GM18868 (cell line): ENCODE results near the gene AGBL5.

Experiments
- ATAC-seq: cut with Tn5 transposase; IDR thresholded peaks from one replicate; pipeline ENCODE4 v1.9.1; 2021; ENCODE audit warnings: mild to moderate bottlenecking, moderate library complexity; ENCODE audit not compliant: unreplicated experiment

AGBL5 gene

GRCh38 chr2:27050996-27051901 is at the start of gene AGBL5:
Gene AGBL5, plus strand, starts transcription at chr2:27051668. Its CDS starts 1,291 bp downstream, at chr2:27052959.
- ATAC-seq = peak; percentile 67

GRCh38 chr2:27001950-27002349 is 49.5 kb upstream of the AGBL5 start:
- no peak for ATAC-seq

GRCh38 chr2:27003007-27003406 is 48.5 kb upstream of the AGBL5 start:
- ATAC-seq = no peak

- no peak for ATAC-seq
Measured at GRCh38 chr2:27003857-27004256, 47.6 kb upstream of the AGBL5 start.

- no peak for ATAC-seq
Measured at GRCh38 chr2:27006602-27007415, 44.7 kb upstream of the AGBL5 start.

- ATAC-seq = no peak
Measured at GRCh38 chr2:27007416-27008374, 43.8 kb upstream of the AGBL5 start.

- ATAC-seq = no peak
Measured at GRCh38 chr2:27008678-27009077, 42.8 kb upstream of the AGBL5 start.

- no peak for ATAC-seq
Measured at GRCh38 chr2:27009083-27009482, 42.4 kb upstream of the AGBL5 start.

- ATAC-seq = no peak
Measured at GRCh38 chr2:27009716-27010115, 41.8 kb upstream of the AGBL5 start.

- ATAC-seq = no peak
Measured at GRCh38 chr2:27010139-27010538, 41.3 kb upstream of the AGBL5 start.

GRCh38 chr2:27013738-27014137 is 37.7 kb upstream of the AGBL5 start:
- no peak for ATAC-seq

- no peak for ATAC-seq
Measured at GRCh38 chr2:27014771-27015433, 36.6 kb upstream of the AGBL5 start.

GRCh38 chr2:27016801-27017325 is 34.6 kb upstream of the AGBL5 start:
- ATAC-seq = no peak

- no peak for ATAC-seq
Measured at GRCh38 chr2:27018142-27018541, 33.3 kb upstream of the AGBL5 start.

GRCh38 chr2:27019459-27019858 is 32.0 kb upstream of the AGBL5 start:
- no peak for ATAC-seq

GRCh38 chr2:27019931-27020855 is 31.3 kb upstream of the AGBL5 start:
- ATAC-seq = no peak

GRCh38 chr2:27021253-27022049 is 30.0 kb upstream of the AGBL5 start:
- ATAC-seq = no peak

- ATAC-seq = no peak
Measured at GRCh38 chr2:27023740-27024139, 27.7 kb upstream of the AGBL5 start.
